ENCODE results near the gene KRT3. TPM values are rescaled to one million over a fixed set of nuclear protein-coding genes. Genes with fewer than 3 reads are reported as not detected.

The KRT3 gene
- total RNA-seq, 1 experiment from 2014 or later, result not detected

DNA sequence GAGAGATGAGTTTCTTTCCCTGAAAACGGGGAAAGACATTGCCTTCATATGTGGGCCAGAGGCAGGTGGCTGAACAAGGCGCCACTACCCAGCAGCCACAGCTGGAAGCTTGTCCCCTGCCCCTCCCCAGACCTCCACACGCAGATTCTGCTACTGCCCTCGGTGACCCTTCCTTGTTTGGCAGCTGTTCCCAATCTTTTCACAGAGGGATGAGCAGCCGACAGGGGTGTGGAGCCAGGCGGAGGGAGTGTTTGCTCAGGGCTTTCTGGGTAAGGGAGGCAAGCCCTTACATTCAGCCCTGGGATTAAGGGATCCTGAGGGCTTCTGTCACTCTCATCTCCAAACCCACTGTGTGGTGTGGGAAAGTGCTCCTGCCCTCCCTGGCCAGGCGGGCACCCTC is 22.5 kb upstream of the KRT3 start:
- no peak for DNase-seq (ENCODE audit: low read depth, low spot score)

DNA sequence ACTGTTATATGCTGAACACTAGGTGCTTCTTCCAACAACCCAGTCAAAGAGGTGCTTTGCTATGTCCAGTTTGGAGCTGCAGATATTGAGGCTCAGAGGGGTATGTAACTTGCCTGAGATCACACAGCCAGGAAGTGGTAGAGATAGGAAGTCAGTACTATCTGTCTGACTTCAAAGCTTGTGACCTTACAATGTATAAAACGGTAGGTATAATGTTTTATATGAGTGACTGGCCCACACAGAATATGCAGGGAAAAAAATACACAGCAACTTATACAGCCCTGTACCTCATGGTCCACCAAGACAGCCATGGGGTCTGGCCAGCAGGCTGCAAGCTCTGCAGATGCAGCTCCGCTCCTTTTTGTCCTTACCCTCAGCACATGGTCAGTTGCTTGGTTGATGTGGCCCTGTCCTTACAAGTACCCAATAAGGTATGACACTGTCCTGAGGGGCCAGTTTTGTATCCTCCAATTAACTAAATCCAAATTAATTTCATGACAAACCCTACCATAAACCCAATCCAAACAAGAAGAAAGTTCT is 21.9 kb upstream of the KRT3 start:
- in situ Hi-C loops (cut with HindIII; ENCODE audit: low pct_unique_long_range_greater_than_20kb, low sequenced_read_pairs), result no loop called here
- DNase-seq (ENCODE audit: low read depth, low spot score), result no peak

More for the DNA sequence above, 22.5 kb upstream of the KRT3 start:
- in situ Hi-C loops (cut with HindIII; ENCODE audit: low pct_unique_long_range_greater_than_20kb, low sequenced_read_pairs), result no loop called here

DNA sequence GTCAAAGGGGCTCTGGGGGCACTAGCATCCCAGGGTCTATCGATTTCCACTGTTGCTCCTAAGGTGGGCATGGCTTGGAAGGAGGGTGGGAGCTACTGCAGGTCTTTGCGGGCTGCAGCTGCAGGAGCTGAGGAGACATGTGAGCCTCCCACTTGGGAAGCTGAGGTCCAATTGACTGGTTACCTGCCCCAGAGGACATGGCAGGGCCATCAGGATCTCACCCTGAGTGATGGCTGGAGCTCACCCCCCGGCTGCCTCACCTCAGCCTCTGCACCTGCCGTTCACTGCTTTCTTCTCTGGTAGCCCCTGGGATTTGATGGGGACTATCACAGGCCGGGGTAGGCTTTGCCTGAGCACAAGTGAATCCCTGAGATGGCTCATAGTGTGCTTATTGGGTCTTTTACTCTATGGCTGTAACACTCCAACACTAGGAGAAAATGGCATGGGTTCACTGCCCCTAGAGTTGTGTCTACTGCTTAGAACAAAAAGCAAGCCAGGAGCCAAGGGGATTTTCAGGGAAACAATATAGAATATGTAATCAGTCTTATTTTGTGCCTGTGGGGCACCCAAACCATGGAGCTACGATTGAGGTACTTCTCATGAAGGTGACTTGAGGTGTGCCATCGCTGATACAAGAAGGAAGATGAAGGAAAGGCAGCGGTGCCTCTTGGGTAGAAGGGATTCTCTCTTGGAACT is 21.2 kb upstream of the KRT3 start:
- DNase-seq (ENCODE audit: low read depth, low spot score), result no peak
- in situ Hi-C loops (cut with HindIII; ENCODE audit: low pct_unique_long_range_greater_than_20kb, low sequenced_read_pairs), result no loop called here

DNA sequence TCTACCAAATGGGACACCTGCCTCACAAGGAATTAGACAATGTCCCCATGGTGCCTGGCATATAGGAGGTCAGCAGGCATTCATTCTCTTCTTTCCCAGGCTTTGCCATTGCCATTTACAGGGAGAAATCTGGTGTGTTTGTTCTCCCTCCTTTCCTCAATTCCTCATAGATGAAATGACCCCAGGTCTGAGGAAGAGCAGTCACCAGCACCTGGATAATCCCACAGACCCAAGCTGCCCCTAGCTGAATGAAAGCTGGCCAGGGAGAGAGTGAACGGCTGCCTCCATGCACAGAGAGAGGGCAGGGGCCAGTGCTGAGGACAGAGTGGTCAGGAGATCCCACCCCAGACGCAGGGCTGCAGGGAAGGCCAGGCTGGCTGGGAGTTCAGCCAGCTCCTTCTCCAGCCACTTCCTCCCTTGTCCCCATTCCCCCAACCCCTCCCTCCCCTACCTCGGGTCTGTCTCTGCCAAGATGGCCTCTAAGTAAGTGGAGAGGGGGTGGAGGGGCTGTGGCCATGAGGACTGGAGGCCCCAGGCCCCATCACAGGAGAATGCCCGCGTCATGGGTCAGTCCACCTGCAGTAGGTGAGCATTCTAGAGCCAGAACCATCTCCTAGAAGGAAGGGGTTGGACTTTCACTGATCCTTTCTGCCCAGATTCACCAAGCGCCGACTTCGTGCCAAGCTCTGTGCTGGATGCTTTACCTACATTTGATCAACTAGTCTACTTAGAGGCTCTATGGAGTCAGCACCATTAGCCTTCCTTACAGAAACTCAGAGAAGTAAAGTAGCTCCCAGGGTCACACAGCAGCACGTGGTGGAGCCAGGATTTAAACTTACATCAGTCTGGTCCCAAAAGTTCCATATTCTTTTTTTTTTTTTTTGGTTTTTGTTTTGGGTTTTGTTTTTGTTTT is 20.0 kb upstream of the KRT3 start:
- in situ Hi-C loops (cut with HindIII; ENCODE audit: low pct_unique_long_range_greater_than_20kb, low sequenced_read_pairs), result no loop called here

DNA sequence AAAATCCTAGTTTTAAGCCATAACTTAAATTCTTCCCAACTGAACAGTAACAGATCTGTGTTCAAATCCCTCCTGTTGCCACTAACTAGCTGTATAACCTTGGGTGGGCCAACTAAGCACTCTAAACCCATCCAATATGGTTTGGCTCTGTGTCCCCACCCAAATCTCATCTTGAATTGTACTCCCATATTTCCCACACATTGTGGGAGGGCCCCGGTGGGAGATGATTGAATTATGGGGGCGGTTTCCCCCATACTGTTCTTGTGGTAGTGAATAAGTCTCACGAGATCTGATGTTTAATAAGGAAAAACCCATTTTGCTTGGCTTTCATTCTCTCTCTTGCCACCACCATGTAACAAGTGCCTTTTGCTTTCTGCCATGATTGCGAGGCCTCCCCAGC is 19.2 kb upstream of the KRT3 start:
- in situ Hi-C loops (cut with HindIII; ENCODE audit: low pct_unique_long_range_greater_than_20kb, low sequenced_read_pairs), result no loop called here
- no peak for DNase-seq (ENCODE audit: low read depth, low spot score)

More for the DNA sequence above, 20.0 kb upstream of the KRT3 start:
- no peak for DNase-seq (ENCODE audit: low read depth, low spot score)

DNA sequence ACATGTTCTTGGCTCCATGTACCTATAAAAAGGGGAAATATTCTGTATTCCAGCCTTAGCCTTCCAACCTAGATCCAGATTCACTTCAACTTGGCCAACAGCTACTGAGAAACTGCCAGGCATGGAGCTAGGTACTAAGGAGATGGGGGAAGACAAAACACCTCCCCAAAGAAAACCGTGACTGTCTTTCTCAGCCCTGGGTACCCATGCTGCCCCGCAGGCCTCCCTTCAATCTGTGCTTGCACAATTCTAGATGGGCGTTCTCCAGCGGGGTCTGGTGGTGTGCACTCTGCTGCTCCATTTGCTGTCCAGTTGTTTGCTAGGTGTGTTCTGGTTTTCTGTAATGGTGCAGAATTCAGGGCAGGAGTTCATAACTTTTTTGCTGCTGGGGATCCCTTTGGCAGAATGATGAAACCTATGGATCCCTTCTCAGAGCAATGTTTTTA is 18.8 kb upstream of the KRT3 start:
- no peak for DNase-seq (ENCODE audit: low read depth, low spot score)
- in situ Hi-C loops (cut with HindIII; ENCODE audit: low pct_unique_long_range_greater_than_20kb, low sequenced_read_pairs), result no loop called here

DNA sequence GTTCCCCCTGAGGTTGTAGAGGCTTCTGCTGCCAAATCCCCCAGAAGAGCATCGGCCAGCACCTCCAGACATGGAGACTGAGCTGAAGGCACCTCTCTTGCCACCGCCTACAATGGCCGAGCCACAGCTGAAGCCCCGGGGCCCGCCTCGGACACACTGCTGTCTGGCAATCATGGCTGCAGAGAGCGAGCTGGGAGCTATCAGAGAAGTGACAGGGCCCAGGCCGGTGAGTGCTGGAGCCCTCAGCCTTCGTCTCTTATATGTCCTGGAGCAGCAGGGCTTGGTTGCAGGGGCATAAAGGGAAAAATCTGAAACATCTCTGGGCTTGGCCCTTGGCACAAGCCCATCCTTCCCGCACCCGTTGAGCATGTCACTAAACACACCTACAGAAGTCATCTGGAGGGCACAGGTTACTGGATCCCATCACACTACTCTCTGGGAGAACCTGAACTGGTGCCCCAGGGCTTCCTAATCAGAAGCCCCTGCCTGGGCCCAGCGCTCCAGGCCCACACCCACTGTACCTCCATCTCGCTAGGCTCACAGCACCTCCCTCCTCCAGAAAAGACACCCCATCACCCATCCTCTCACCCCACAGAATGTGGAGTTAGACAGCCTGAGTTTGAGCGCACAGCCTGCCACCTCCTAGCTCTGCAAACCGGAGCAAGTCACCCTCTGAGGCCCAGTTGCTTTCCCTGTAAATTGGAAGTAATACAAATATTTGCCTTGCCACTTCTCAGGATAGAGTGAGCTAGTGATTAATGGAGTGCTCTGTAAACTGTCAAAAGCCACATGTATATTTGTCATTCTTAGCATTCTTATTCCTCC is 18.2 kb upstream of the KRT3 start, which contains the start of gene KRT4:
TSS of gene KRT4 (minus strand) at position 232 of the 825 bp plus-strand sequence. CDS start at position 174, 58 bp downstream.
- in situ Hi-C loops (cut with HindIII; ENCODE audit: low pct_unique_long_range_greater_than_20kb, low sequenced_read_pairs), result no loop called here
- DNase-seq (ENCODE audit: low read depth, low spot score), result no peak

DNA sequence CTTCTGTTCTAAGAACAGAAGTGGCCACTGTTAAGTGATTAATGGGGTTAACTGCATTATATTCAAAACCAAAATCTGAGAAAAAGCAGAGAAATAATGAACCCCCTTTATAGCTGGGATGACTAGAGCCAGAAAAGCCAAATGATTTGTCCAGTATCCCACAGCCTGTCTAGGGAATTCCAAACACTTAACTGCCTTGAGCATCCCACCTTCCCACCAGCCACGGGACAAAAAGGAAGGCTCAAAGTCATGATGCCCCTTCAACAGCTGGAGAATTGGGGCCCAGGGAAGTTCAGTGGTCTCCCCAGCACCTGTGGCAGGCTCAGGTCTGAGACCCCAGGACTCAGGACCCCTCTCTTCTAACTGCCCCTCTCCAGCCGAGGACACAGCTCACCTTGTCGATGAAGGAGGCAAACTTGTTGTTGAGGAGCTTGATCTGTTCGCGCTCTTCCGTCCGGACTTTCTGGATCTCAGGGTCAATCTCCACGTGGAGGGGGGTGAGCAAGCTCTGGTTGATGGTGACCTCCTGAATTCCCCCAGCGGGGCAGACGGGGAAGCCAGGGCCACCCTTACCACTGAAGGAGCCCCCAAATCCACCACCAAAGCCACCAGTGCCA is 17.4 kb upstream of the KRT3 start:
- DNase-seq (ENCODE audit: low read depth, low spot score), result no peak
- in situ Hi-C loops (cut with HindIII; ENCODE audit: low pct_unique_long_range_greater_than_20kb, low sequenced_read_pairs), result no loop called here

DNA sequence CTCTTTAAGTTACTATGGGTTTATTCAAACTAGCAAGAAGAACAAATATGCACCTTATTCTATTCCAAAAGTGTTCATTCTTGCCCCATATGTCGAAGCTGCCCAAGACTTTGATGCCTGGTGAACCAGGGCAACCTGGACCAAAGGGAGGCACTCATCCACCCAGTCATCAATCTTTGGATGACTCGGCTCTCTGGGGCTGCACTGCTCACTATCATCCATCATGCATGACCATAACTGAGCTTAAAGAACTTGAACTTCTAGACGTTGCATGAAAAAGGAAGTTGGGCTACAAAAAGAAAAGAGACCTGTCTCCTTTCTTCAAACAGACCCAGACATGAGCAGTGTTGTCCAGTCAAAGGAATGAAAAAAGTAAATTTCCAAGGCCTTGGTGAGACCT is 16.8 kb upstream of the KRT3 start:
- DNase-seq (ENCODE audit: low read depth, low spot score), result no peak
- in situ Hi-C loops (cut with HindIII; ENCODE audit: low pct_unique_long_range_greater_than_20kb, low sequenced_read_pairs), result no loop called here

DNA sequence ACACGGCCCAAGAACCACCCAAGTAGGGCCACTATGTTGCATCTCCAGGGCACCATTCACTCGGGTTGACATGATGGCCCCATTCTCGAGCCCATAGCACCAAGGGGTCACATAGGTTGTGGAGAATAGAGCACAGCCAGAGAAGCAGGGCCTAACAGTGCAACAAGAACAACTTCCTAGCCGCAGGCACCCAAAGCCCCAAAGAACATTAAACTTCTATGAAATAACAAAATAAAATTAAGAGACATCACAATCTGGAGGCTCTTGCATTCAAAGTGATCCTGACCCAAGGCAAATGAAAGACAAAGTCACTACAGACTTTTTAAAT is 16.1 kb upstream of the KRT3 start:
- in situ Hi-C loops (cut with HindIII; ENCODE audit: low pct_unique_long_range_greater_than_20kb, low sequenced_read_pairs), result no loop called here
- DNase-seq (ENCODE audit: low read depth, low spot score), result no peak

DNA sequence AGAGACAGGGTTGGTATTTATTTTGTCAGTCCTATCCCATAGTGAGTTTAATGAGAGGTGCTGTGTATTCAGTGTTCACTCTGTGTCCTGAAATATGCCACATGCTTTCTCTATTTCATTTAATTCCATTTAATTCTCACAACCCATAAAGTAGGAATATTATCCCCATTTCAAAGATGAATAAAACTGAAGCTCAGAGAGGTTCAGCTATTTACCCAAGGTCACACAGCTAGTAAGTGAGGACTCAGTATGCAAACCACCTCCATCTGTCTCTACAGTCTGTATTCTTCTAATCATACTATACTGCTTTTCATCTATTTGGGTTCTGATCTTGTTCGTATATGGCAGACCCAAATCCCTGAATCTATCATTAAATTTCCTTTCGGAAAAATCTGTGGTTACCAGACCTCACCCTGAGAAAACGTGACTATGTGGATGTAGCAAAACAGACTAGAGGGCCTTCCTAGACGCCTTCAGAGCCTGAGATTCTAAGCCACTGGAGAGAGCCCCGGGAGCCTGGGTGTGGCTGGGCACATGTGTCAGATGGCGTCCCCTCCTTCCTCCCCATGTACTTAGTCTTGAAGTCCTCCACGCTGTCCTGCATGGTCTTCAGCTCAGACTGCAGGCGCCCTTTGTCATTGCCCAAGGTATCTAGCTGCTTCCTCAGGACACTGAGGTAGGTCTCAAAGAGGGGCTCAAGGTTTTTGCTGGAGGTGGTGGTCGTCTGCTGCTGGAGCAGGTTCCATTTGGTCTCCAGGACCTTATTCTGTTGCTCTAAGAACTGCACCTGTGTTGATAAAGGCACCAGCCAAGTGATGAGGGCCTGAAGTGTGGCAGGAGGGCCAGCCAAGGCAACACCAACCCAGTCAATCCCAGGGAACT is 15.5 kb upstream of the KRT3 start:
- in situ Hi-C loops (cut with HindIII; ENCODE audit: low pct_unique_long_range_greater_than_20kb, low sequenced_read_pairs), result no loop called here
- no peak for DNase-seq (ENCODE audit: low read depth, low spot score)

DNA sequence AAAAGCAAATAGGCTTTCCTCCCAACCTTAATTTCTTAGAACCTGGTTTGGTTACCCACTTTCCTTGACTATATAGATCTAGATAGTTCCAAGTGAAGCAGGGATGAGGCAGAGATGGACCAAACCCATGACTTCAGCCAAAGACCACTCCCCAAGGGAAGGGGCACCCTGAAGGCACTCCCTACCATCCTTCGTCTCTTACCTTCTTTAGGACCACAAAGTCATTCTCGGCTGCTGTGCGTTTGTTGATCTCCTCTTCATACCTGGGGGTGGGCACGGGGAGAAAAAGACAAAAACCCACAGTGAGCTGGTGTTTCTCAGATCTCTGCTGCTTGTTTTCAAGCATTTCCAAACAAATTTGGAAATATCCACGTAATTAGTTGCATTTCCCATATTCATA is 14.6 kb upstream of the KRT3 start:
- in situ Hi-C loops (cut with HindIII; ENCODE audit: low pct_unique_long_range_greater_than_20kb, low sequenced_read_pairs), result no loop called here
- DNase-seq (ENCODE audit: low read depth, low spot score), result no peak

DNA sequence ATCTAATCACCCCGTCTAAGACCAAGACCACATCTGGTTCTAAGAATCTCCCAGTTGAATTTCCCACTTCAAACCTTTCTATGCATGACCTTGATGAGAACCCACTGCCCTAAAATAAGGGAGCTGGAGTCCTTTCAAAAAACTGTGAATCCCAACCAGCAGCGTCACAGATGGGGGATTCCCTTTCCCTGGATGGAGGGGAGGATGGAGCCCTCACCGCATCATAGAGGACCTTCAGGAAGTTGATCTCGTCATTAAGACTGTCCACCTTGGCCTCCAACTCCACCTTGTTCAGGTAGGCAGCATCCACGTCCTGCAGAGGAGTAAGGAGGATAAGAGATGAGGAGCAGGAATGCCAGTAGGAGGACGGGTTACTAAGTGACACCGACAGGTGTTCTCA is 13.2 kb upstream of the KRT3 start:
- DNase-seq (ENCODE audit: low read depth, low spot score), result no peak
- in situ Hi-C loops (cut with HindIII; ENCODE audit: low pct_unique_long_range_greater_than_20kb, low sequenced_read_pairs), result no loop called here

DNA sequence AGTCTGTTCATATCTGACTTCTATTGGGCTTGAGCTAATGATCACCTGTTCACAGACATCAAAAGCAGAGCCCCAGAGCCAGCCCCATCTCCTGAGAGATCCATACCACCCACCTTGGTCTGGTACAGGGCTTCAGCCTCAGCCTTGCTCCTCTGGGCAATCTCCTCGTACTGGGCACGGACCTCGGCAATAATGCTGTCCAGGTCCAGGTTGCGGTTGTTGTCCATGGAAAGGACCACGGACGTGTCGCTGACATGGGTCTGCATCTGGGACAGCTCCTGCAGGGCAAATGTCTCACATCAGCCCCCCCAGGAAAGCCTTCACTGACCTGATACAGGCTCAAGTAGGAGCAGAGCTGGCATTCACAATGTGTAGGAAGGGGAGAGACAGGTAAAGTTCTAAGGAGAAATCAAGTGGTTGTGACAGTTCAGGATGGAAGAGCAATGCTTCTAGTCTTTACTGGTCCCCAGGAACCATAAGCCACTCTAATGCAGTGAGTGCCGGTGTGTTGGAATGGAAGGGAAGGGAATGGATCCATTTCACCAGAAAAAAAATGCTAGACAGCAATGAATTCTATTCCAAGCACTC is 12.8 kb upstream of the KRT3 start:
- in situ Hi-C loops (cut with HindIII; ENCODE audit: low pct_unique_long_range_greater_than_20kb, low sequenced_read_pairs), result no loop called here
- DNase-seq (ENCODE audit: low read depth, low spot score), result no peak

DNA sequence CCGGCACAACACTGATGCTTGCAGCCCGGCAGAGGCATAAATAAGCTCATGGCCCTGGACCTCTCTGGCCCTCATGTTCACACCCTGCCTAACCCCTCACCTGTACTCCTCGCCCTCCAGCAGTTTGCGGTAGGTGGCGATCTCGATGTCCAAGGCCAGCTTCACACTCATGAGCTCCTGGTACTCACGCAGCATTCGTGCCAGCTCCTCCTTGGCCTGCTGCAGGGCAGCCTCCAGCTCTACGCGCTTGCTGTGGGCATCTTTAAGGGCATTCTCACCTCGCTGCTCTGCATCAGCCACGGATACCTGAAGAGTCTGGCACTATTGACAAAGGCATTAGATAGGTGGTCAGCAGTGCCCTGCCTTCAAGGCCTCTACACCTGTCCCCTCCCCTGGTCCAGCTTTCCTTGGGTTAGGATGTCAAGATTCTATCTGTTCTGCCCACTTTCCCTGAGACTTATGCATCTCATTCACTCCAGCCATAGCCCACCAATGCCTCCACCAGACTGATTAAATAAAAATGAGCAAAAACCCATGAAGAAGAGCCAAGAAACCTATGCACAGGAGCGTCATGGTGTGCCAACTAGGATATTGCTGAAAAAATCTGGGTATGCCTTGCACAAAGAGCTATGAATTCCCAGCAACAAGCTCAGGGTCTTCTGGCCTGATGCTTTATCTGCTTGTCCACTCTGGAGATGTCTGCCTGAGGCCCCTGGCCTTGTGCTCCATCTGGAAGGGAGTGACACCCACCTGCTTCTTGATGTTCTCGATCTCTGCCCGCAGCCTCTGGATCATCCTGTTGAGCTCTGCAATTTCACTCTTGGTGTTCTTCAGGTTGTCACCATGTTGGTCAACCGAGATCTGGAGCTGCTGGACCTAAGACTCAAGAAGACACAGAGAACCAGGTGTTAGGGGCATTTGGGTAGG is 11.9 kb upstream of the KRT3 start:
- no peak for DNase-seq (ENCODE audit: low read depth, low spot score)
- in situ Hi-C loops (cut with HindIII; ENCODE audit: low pct_unique_long_range_greater_than_20kb, low sequenced_read_pairs), result no loop called here

Data from SK-MEL-5 (cell line).